MCF 10A (cell line): ENCODE data around the gene C1QTNF8. TPM values are rescaled to one million over a fixed set of nuclear protein-coding genes. Genes with fewer than 3 reads are reported as not detected.

Experiments used
- BruUV-seq: library from RNA; stranded (reverse); fragments of 400-500 nt; replicated peaks from 2 replicates; lab custom pipeline; 2021; lab: Mats Ljungman, UMichigan
- CTCF ChIA-PET: fragments of 300-600 bp; sonication (Branson Sonifier 250); formaldehyde crosslinking; extraction: SDS; loops from one replicate; lab custom pipeline; 2021; ENCODE audit warnings: antibody characterized with exemption, inconsistent platforms; lab: Yijun Ruan, JAX
- POLR2A ChIA-PET: fragments of 300-600, 350-650 bp; sonication (Branson Sonifier 250); formaldehyde crosslinking; extraction: SDS; loops from one replicate; lab custom pipeline; 2020; ENCODE audit warnings: antibody characterized with exemption, inconsistent platforms; lab: Yijun Ruan, JAX
- DNase-seq: peaks from one replicate; pipeline ENCODE4 v3.0.0-alpha.2; 2018; ENCODE audit not compliant: unreplicated experiment
- H3K27ac Mint-ChIP-seq: one replicate; pipeline ENCODE4 v1.8.0; 2022; ENCODE audit warnings: mild to moderate bottlenecking, low read depth, mixed read lengths; ENCODE audit not compliant: unreplicated experiment
- H3K27me3 Mint-ChIP-seq: one replicate; pipeline ENCODE4 v1.8.0; 2022; ENCODE audit warnings: mixed read lengths; ENCODE audit not compliant: insufficient read depth, unreplicated experiment
- H3K36me3 Mint-ChIP-seq: one replicate; pipeline ENCODE4 v1.8.0; 2022; ENCODE audit warnings: mild to moderate bottlenecking, moderate library complexity, mixed read lengths; ENCODE audit not compliant: insufficient read depth, unreplicated experiment
- H3K4me1 Mint-ChIP-seq: one replicate; pipeline ENCODE4 v1.8.0; 2022; ENCODE audit warnings: mixed read lengths; ENCODE audit not compliant: insufficient read depth, unreplicated experiment
- H3K4me3 Mint-ChIP-seq: one replicate; pipeline ENCODE4 v1.8.0; 2022; ENCODE audit warnings: mild to moderate bottlenecking, moderate library complexity, mixed read lengths; ENCODE audit not compliant: unreplicated experiment
- H3K9me3 Mint-ChIP-seq: one replicate; pipeline ENCODE4 v1.8.0; 2022; ENCODE audit warnings: mixed read lengths; ENCODE audit not compliant: unreplicated experiment
- CTCF ChIP-seq: fragments of 200-600 bp; IDR thresholded peaks from one replicate; pipeline ENCODE4 v1.8.0; 2022; ENCODE audit warnings: antibody characterized with exemption, mild to moderate bottlenecking; ENCODE audit not compliant: unreplicated experiment
- intact Hi-C: fragments of 100-400 bp; cut with micrococcal nuclease; formaldehyde crosslinking; loops from 2 replicates; pipeline ENCODE4 v1.14.1; 2022
- total RNA-seq: library from RNA; stranded (reverse); gene quantifications from 2 replicates; pipeline ENCODE4 v1.2.3, GENCODE V29; 2022

The C1QTNF8 gene
- total RNA-seq, 1 experiment from 2014 or later = not detected

- H3K4me1 Mint-ChIP-seq = peaks cover 5% of the 10 kb centered on the region
- TF ChIP-seq CTCF = no peak
- no peak for DNase-seq
- H3K9me3 Mint-ChIP-seq = no peaks in the 10 kb centered on the region
- ChIA-PET CTCF (interaction anchor here (0.6 kb wide), 1 partner anchor 14 kb away, joined by 5 read pairs; no protein-coding TSS in a partner anchor), POLR2A (no interaction called here)
- no peak overlapping the region for H3K4me3 Mint-ChIP-seq
- peaks cover 30% of the 10 kb centered on the region for H3K27me3 Mint-ChIP-seq
- H3K36me3 Mint-ChIP-seq = peaks cover 4% of the 10 kb centered on the region
- no peak overlapping the region for H3K27ac Mint-ChIP-seq
- intact Hi-C loops = no loop called here
- BruUV-seq = no TSS peak
Observed at GRCh38 chr16:1071561-1072225, 24.4 kb downstream of the C1QTNF8 start.

GRCh38 chr16:1070864-1071408, 25.1 kb downstream of the C1QTNF8 start:
- Mint-ChIP-seq H3K27me3 (peaks cover 27% of the 10 kb centered on the region), H3K4me1 (no peaks in the 10 kb centered on the region), H3K36me3 (peaks cover 6% of the 10 kb centered on the region), H3K9me3 (no peaks in the 10 kb centered on the region), H3K4me3 (no peak overlapping the region), H3K27ac (no peak overlapping the region)
- intact Hi-C loops = no loop called here
- DNase-seq = no peak
- ChIA-PET POLR2A (no interaction called here), CTCF (no interaction called here)
- no peak for TF ChIP-seq CTCF
- no TSS peak for BruUV-seq

DNA sequence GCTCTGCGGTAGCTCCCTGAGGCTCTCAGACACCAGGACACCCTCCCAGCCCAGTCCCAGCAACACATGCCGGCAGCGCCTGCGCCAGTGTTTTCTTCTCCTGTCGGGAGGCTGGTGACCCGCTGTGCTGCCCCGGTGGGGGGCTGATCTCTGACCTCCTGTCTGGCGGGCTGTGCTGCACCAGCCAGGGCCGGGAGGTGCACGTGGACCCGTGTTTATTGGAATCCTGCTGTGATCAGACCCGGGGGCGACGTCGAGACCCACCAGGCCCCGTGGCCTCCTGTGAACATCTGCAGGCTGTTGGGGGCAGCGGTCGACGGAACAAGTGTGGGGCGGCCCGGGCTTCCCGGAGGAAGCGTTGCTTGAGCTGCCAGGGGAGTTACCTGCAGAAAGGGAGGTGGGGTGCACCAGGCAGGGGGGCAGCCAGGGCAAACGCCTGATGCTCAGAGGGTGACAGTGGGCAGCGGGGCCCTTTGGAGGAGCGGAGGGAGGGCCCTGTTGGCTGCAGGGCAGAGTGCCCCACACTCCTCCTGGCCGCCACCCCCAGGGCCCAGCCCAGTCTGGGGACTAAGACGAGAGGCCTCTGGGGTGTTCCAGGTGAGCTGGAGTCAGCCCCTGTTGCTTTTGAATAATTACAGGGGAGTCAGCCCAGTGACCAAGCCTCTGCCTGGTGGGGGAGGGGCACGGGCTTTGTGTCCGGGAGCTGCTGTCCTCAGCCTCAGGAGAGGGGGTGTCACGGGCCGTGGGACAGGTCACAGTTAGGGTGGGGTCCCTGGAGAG, 25.8 kb downstream of the C1QTNF8 start:
- no peak for DNase-seq
- CTCF ChIA-PET = interaction anchor here (1.9 kb wide), 1 partner anchor 12 kb away, joined by 13 read pairs; no protein-coding TSS in a partner anchor
- Mint-ChIP-seq H3K4me3 (no peak overlapping the region), H3K4me1 (no peaks in the 10 kb centered on the region), H3K9me3 (no peaks in the 10 kb centered on the region), H3K27me3 (peaks cover 30% of the 10 kb centered on the region), H3K36me3 (peaks cover 6% of the 10 kb centered on the region), H3K27ac (no peak overlapping the region)
- no peak for TF ChIP-seq CTCF
- POLR2A ChIA-PET = no interaction called here
- intact Hi-C loops = no loop called here
- BruUV-seq = no TSS peak

GRCh38 chr16:1069154-1069553, 26.9 kb downstream of the C1QTNF8 start:
- intact Hi-C loops = no loop called here
- BruUV-seq = no TSS peak
- no peak for DNase-seq
- Mint-ChIP-seq H3K27me3 (peaks cover 41% of the 10 kb centered on the region), H3K36me3 (peaks cover 6% of the 10 kb centered on the region), H3K4me3 (no peak overlapping the region), H3K27ac (no peak overlapping the region), H3K4me1 (no peaks in the 10 kb centered on the region), H3K9me3 (no peaks in the 10 kb centered on the region)
- ChIA-PET CTCF (interaction anchor here (0.6 to 1.9 kb wide), 3 partner anchors 9 to 295 kb away, joined by 3 to 13 read pairs (median 4); no protein-coding TSS in a partner anchor), POLR2A (no interaction called here)
- TF ChIP-seq CTCF = no peak
